GM12878 (cell line): ENCODE results near the gene CCDC12. TPM values are rescaled to one million over a fixed set of nuclear protein-coding genes. Genes with fewer than 3 reads are reported as not detected.
A peak's percentile ranks its signal among the peaks of the same experiment; 100 is the strongest.

Source experiments
- BHLHE40 ChIP-seq, 2 experiments: fragments of 450-650 bp in 1 of 2; IDR thresholded peaks; 2 replicates each; pipeline ENCODE4 v1.6.1; 2011 to 2017; ENCODE audit warnings: low read depth in 2 of 2, borderline replicate concordance in 1 of 2, improper control_type of control experiment in 1 of 2, low read length in 1 of 2, mild to moderate bottlenecking in 1 of 2
- CBX3 ChIP-seq: fragments of 200-600 bp; sonication (generic); IDR thresholded peaks from 2 replicates; pipeline ENCODE4 v1.6.1; 2016; ENCODE audit warnings: low read depth, borderline replicate concordance
- EP300 ChIP-seq, 2 experiments: fragments of 150-350 bp in 1 of 2; IDR thresholded peaks; 2 replicates each; pipeline ENCODE4 v1.6.1; 2011 to 2012; ENCODE audit warnings: low read depth in 2 of 2, low read length in 2 of 2, borderline replicate concordance in 1 of 2, improper control_type of control experiment in 1 of 2, inconsistent platforms in 1 of 2; ENCODE audit not compliant: control insufficient read depth in 1 of 2
- HCFC1 ChIP-seq: fragments of 150-350 bp; IDR thresholded peaks from 2 replicates; pipeline ENCODE4 v1.6.1; 2014; ENCODE audit warnings: low read length
- HDAC6 ChIP-seq: fragments of 200-600 bp; sonication (generic); IDR thresholded peaks from one replicate; pipeline ENCODE4 v1.8.0; 2017; ENCODE audit warnings: antibody characterized with exemption; ENCODE audit not compliant: unreplicated experiment
- IKZF1 ChIP-seq: fragments of 450-650 bp; conservative IDR thresholded peaks from 2 replicates; pipeline ENCODE4 v1.6.1; 2017; ENCODE audit warnings: antibody characterized with exemption, mild to moderate bottlenecking
- IRF4 ChIP-seq: IDR thresholded peaks from 2 replicates; pipeline ENCODE4 v1.6.1; 2011; ENCODE audit warnings: low read depth, low read length
- KAT2A ChIP-seq: conservative IDR thresholded peaks from 2 replicates; pipeline ENCODE4 v1.6.1; 2011; ENCODE audit warnings: low read depth, low read length; ENCODE audit not compliant: control insufficient read depth
- MTA2 ChIP-seq: fragments of 450-650 bp; IDR thresholded peaks from 2 replicates; pipeline ENCODE4 v1.6.1; 2016; ENCODE audit warnings: low read depth, mild to moderate bottlenecking, moderate library complexity
- MYB ChIP-seq: fragments of 150-350 bp; IDR thresholded peaks from 2 replicates; pipeline ENCODE4 v1.6.1; 2014; ENCODE audit warnings: mild to moderate bottlenecking, low read depth, low read length, borderline replicate concordance
- PAX5 ChIP-seq: IDR thresholded peaks from 2 replicates; pipeline ENCODE4 v1.6.1; 2011; ENCODE audit warnings: low read depth, low read length, borderline replicate concordance
- POLR2A ChIP-seq: IDR thresholded peaks from 2 replicates; pipeline ENCODE4 v1.6.1; 2011; ENCODE audit warnings: low read depth, mild to moderate bottlenecking, low read length
- SMAD1 ChIP-seq: fragments of 450-650 bp; IDR thresholded peaks from 2 replicates; pipeline ENCODE4 v1.6.1; 2018; ENCODE audit warnings: mild to moderate bottlenecking, low read depth; ENCODE audit not compliant: partially characterized antibody
- STAT3 ChIP-seq: IDR thresholded peaks from 2 replicates; pipeline ENCODE4 v1.6.1; 2011; ENCODE audit warnings: low read depth, low read length, improper control_type of control experiment
- TCF12 ChIP-seq: IDR thresholded peaks from 2 replicates; pipeline ENCODE4 v1.6.1; 2011; ENCODE audit warnings: low read depth, mild to moderate bottlenecking, low read length
- ZBED1 ChIP-seq: IDR thresholded peaks from 2 replicates; pipeline ENCODE4 v1.6.1; 2016; ENCODE audit warnings: borderline replicate concordance
- ZNF24 ChIP-seq: fragments of 450-650 bp; IDR thresholded peaks from 2 replicates; pipeline ENCODE4 v1.6.1; 2017; ENCODE audit warnings: antibody characterized with exemption, mild to moderate bottlenecking
- polyA plus RNA-seq, 11 experiments: library from polyadenylated mRNA; depleted of rRNA in 4 of 11; unstranded in 6 of 11; stranded (reverse) in 5 of 11; fragments of >200 nt; fragmentation: Nextera tagmentation in 4 of 11; fragmentation: Illumina TruSeq in 1 of 11; extraction: Ambion mirVana in 4 of 11; extraction: Trizol in 1 of 11; gene quantifications; 1 replicate in 1 of 11; 2 replicates in 10 of 11; pipeline versions ENCODE4 v1.2.1 to v1.2.3, GENCODE V29; 2011 to 2016; ENCODE audit warnings: inconsistent platforms in 2 of 11, missing spikeins in 2 of 11, low read depth in 1 of 11
- total RNA-seq, 4 experiments: library from RNA; depleted of rRNA in 3 of 4; stranded (reverse); fragments of >200 nt in 3 of 4; fragmentation: Illumina TruSeq in 1 of 4; extraction: Trizol in 1 of 4; gene quantifications; 2 replicates each; pipeline versions ENCODE4 v1.2.1 to v1.2.3, GENCODE V29; 2013 to 2021
- TF ChIP-seq, protein P1 (sequence below): fragments of 450-650 bp; IDR thresholded peaks from 2 replicates; pipeline ENCODE4 v1.6.1; 2016; ENCODE audit warnings: mild to moderate bottlenecking, moderate library complexity, borderline replicate concordance
- TF ChIP-seq, protein P2 (sequence below): fragments of 450-650 bp; formaldehyde crosslinking; IDR thresholded peaks from 2 replicates; pipeline ENCODE4 v1.4.0; 2022; ENCODE audit warnings: mild to moderate bottlenecking, moderate library complexity
- TF ChIP-seq, protein P3 (sequence below): fragments of 450-650 bp; formaldehyde crosslinking; IDR thresholded peaks from 2 replicates; pipeline ENCODE4 v1.5.0; 2022; ENCODE audit warnings: mild to moderate bottlenecking, missing genetic modification characterization

The CCDC12 gene
- total and polyA plus RNA-seq, 10 of the 15 experiments (the other 5 are each of a cell fraction or from before 2014, with no cell fraction given): 9.2 to 91.4 (median 61.3) TPM

DNA sequence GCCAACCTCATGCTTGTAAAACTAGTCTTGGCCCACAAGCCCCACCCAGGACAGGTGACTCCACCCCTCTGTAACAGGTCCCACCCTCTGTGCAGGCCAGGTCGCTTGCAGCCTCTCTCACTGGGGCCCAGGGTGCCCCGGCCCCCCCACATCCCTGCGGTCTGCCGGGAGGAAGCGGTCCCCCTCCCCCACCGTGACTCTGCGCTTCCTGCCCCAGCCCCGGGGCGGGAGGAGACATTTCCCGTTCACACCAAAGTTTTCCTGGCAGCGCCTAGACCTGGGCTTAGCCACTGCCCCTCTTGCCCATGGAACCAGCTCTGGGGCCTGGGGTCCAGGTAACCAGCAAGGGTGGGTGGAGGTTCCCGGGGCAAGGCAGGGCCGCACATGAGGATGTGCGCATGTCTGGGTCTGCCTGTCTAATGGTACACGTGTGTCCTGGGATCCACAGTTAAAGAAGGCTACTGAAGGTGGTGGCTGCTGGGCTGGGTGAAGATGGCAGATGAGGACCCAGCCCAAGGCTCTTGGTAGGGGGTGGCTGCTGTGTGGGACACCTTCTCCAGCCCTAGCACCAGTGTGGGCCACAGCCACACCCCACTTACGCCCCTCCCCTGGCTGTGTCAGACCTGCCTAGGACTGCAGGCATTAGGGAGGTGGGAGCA, 11.3 kb upstream of the CCDC12 start (continued):
- TF ChIP-seq MTA2 (0 out of 2 replicates have a peak, but pooled peaks have one; percentile 19), POLR2A (peak; percentile 68), MYB (no peak), HCFC1 (no peak), IRF4 (0 out of 2 replicates have a peak, but pooled peaks have one; percentile 8), ZNF24 (no peak), TCF12 (0 out of 2 replicates have a peak, but pooled peaks have one; percentile 61), STAT3 (no peak), IKZF1 (peak; percentile 93), HDAC6 (no peak), CBX3 (no peak), ZBED1 (no peak; the same call in 1 of the 2 replicates), KAT2A (no peak), BHLHE40 (IDR thresholded peaks at IDR 0.05; ENCODE audit: borderline replicate concordance in 1 of 2, low read depth in 2 of 2, low read length in 1 of 2) (peak in 1 of 2 experiments; percentile 32; a peak in 2 of 4 replicates), EP300 (IDR thresholded peaks at IDR 0.05; ENCODE audit: borderline replicate concordance in 1 of 2, control insufficient read depth in 1 of 2, low read depth in 2 of 2, low read length in 2 of 2) (0 out of 4 replicates have a peak, but pooled peaks of 1 of the 2 experiments have one; percentile 51), PAX5 (peak; percentile 86), SMAD1 (peak; percentile 40)
- TF ChIP-seq, protein P1, sequence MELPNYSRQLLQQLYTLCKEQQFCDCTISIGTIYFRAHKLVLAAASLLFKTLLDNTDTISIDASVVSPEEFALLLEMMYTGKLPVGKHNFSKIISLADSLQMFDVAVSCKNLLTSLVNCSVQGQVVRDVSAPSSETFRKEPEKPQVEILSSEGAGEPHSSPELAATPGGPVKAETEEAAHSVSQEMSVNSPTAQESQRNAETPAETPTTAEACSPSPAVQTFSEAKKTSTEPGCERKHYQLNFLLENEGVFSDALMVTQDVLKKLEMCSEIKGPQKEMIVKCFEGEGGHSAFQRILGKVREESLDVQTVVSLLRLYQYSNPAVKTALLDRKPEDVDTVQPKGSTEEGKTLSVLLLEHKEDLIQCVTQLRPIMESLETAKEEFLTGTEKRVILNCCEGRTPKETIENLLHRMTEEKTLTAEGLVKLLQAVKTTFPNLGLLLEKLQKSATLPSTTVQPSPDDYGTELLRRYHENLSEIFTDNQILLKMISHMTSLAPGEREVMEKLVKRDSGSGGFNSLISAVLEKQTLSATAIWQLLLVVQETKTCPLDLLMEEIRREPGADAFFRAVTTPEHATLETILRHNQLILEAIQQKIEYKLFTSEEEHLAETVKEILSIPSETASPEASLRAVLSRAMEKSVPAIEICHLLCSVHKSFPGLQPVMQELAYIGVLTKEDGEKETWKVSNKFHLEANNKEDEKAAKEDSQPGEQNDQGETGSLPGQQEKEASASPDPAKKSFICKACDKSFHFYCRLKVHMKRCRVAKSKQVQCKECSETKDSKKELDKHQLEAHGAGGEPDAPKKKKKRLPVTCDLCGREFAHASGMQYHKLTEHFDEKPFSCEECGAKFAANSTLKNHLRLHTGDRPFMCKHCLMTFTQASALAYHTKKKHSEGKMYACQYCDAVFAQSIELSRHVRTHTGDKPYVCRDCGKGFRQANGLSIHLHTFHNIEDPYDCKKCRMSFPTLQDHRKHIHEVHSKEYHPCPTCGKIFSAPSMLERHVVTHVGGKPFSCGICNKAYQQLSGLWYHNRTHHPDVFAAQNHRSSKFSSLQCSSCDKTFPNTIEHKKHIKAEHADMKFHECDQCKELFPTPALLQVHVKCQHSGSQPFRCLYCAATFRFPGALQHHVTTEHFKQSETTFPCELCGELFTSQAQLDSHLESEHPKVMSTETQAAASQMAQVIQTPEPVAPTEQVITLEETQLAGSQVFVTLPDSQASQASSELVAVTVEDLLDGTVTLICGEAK: no peak; the same call in 1 of the 2 replicates
- TF ChIP-seq, protein P2, sequence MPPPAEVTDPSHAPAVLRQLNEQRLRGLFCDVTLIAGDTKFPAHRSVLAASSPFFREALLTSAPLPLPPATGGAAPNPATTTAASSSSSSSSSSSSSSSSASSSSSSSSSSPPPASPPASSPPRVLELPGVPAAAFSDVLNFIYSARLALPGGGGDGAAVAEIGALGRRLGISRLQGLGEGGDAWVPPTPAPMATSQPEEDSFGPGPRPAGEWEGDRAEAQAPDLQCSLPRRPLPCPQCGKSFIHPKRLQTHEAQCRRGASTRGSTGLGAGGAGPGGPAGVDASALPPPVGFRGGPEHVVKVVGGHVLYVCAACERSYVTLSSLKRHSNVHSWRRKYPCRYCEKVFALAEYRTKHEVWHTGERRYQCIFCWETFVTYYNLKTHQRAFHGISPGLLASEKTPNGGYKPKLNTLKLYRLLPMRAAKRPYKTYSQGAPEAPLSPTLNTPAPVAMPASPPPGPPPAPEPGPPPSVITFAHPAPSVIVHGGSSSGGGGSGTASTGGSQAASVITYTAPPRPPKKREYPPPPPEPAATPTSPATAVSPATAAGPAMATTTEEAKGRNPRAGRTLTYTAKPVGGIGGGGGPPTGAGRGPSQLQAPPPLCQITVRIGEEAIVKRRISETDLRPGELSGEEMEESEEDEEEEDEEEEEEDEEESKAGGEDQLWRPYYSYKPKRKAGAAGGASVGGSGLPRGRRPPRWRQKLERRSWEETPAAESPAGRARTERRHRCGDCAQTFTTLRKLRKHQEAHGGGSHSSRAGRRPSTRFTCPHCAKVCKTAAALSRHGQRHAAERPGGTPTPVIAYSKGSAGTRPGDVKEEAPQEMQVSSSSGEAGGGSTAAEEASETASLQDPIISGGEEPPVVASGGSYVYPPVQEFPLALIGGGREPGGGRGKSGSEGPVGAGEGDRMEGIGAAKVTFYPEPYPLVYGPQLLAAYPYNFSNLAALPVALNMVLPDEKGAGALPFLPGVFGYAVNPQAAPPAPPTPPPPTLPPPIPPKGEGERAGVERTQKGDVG (CRISPR knock-in tag): no peak
- TF ChIP-seq, protein P3, sequence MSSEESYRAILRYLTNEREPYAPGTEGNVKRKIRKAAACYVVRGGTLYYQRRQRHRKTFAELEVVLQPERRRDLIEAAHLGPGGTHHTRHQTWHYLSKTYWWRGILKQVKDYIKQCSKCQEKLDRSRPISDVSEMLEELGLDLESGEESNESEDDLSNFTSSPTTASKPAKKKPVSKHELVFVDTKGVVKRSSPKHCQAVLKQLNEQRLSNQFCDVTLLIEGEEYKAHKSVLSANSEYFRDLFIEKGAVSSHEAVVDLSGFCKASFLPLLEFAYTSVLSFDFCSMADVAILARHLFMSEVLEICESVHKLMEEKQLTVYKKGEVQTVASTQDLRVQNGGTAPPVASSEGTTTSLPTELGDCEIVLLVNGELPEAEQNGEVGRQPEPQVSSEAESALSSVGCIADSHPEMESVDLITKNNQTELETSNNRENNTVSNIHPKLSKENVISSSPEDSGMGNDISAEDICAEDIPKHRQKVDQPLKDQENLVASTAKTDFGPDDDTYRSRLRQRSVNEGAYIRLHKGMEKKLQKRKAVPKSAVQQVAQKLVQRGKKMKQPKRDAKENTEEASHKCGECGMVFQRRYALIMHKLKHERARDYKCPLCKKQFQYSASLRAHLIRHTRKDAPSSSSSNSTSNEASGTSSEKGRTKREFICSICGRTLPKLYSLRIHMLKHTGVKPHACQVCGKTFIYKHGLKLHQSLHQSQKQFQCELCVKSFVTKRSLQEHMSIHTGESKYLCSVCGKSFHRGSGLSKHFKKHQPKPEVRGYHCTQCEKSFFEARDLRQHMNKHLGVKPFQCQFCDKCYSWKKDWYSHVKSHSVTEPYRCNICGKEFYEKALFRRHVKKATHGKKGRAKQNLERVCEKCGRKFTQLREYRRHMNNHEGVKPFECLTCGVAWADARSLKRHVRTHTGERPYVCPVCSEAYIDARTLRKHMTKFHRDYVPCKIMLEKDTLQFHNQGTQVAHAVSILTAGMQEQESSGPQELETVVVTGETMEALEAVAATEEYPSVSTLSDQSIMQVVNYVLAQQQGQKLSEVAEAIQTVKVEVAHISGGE (CRISPR knock-in tag): no peak
